GM12892 (cell line): ENCODE data around the gene TGFA.

Experiments used
- POLR2A ChIP-seq: IDR thresholded peaks from 2 replicates; pipeline ENCODE4 v1.6.1; 2011; ENCODE audit warnings: low read depth, low read length, control low read depth
- POLR2AphosphoS5 ChIP-seq: IDR thresholded peaks from 2 replicates; pipeline ENCODE4 v1.6.1; 2011; ENCODE audit warnings: low read depth, low read length, control low read depth
- TAF1 ChIP-seq: IDR thresholded peaks from 2 replicates; pipeline ENCODE4 v1.6.1; 2011; ENCODE audit warnings: low read depth, mild to moderate bottlenecking, control low read depth, low read length, borderline replicate concordance

DNA sequence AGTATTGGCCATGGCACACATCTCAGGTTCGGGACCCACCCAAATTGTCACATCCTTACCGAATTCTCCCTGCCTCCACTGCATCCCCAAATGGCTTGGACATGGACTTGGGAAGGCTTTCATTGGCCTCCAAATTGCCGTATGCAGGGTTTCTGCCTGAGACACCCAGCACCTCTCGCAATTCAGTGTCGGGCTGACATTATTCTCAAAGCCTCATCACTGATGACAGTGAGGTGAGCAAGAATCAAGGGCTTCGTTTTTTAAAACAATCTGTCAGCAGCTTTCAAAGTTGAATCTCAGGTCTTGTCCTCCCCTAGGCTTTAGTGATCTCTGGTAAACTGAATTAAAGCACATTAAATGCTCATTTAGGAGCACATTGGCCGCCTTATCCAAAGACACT, 29.5 kb upstream of the TGFA start:
- no peak for TF ChIP-seq POLR2A
- TF ChIP-seq TAF1: no peak
- TF ChIP-seq POLR2AphosphoS5: no peak
